Smooth muscle cell (in vitro differentiated cells): ENCODE data around the gene PDIK1L. TPM values are rescaled to one million over a fixed set of nuclear protein-coding genes. Genes with fewer than 3 reads are reported as not detected.

Experiments used
- DNase-seq: peaks from one replicate; lab custom pipeline; 2025; ENCODE audit not compliant: unreplicated experiment; lab: John Stamatoyannopoulos, UW
- H2AFZ ChIP-seq: fragments of 200-600 bp; sonication (generic); 2 replicates; pipeline ENCODE4 v1.6.0; 2016; ENCODE audit warnings: antibody characterized with exemption, low read depth, mild to moderate bottlenecking
- H3F3A ChIP-seq: fragments of 200-600 bp; sonication (generic); 2 replicates; pipeline ENCODE4 v1.6.0; 2017; ENCODE audit warnings: antibody characterized with exemption, low read depth
- H3K27ac ChIP-seq: fragments of 200-600 bp; sonication (generic); 2 replicates; pipeline ENCODE4 v1.5.1; 2016; ENCODE audit warnings: low read depth, mild to moderate bottlenecking
- H3K27me3 ChIP-seq: fragments of 200-600 bp; sonication (generic); 2 replicates; pipeline ENCODE4 v1.6.1; 2016; ENCODE audit warnings: low read depth, mild to moderate bottlenecking
- H3K36me3 ChIP-seq: fragments of 200-600 bp; sonication (generic); 2 replicates; pipeline ENCODE4 v1.5.1; 2016; ENCODE audit warnings: low read depth
- H3K4me1 ChIP-seq: fragments of 200-600 bp; sonication (generic); 2 replicates; pipeline ENCODE4 v1.5.1; 2016; ENCODE audit warnings: low read depth
- H3K4me2 ChIP-seq: fragments of 200-600 bp; sonication (generic); 2 replicates; pipeline ENCODE4 v1.6.0; 2016; ENCODE audit warnings: mild to moderate bottlenecking
- H3K4me3 ChIP-seq: fragments of 200-600 bp; sonication (generic); 2 replicates; pipeline ENCODE4 v1.5.1; 2016; ENCODE audit warnings: mild to moderate bottlenecking
- H3K79me2 ChIP-seq: fragments of 200-600 bp; sonication (generic); 2 replicates; pipeline ENCODE4 v1.6.0; 2016; ENCODE audit warnings: low read depth, mild to moderate bottlenecking
- H3K9ac ChIP-seq: fragments of 200-600 bp; sonication (generic); 2 replicates; pipeline ENCODE4 v1.6.0; 2016; ENCODE audit warnings: low read depth
- H3K9me3 ChIP-seq: fragments of 200-600 bp; sonication (generic); replicated peaks from 2 replicates; pipeline ENCODE4 v1.5.1; 2016; ENCODE audit warnings: low read depth
- H4K20me1 ChIP-seq: fragments of 200-600 bp; sonication (generic); 2 replicates; pipeline ENCODE4 v1.6.0; 2016; ENCODE audit warnings: low read depth
- WGBS: methylation state at CpG from one replicate; pipeline ENCODE4 v1.1.7; 2016; ENCODE audit warnings: low lambda C conversion rate; 5-methylcytosine and 5-hydroxymethylcytosine counted together
- polyA plus RNA-seq: library from polyadenylated mRNA; unstranded; fragments of >200 nt; fragmentation: Nextera tagmentation; extraction: Ambion mirVana; gene quantifications from 2 replicates; pipeline ENCODE4 v1.2.1, GENCODE V29; 2016
- total RNA-seq: library from RNA; depleted of rRNA; stranded (reverse); fragments of >200 nt; gene quantifications from 2 replicates; pipeline ENCODE4 v1.2.3, GENCODE V29; 2014
- TF ChIP-seq, protein P1 (sequence below): fragments of 200-600 bp; sonication (generic); IDR thresholded peaks from 2 replicates; pipeline ENCODE4 v1.5.1; 2017; ENCODE audit warnings: borderline replicate concordance, mild to moderate bottlenecking, antibody characterized with exemption; ENCODE audit not compliant: insufficient read depth, poor library complexity, severe bottlenecking

The PDIK1L gene
- total and polyA plus RNA-seq, 2 experiments from 2014 or later = 1.9 to 3.7 TPM

- H4K20me1 ChIP-seq = no peaks in the 10 kb centered on the region
- DNase-seq = no peak
- WGBS = 89% methylated on average over 5 of the region's 5 CpGs
- no peak overlapping the region for H3K4me3 ChIP-seq
- H3K9me3 ChIP-seq = no peaks in the 10 kb centered on the region
- H3K36me3 ChIP-seq = no peaks in the 10 kb centered on the region
- H3K27me3 ChIP-seq = no peaks in the 10 kb centered on the region
- H3K4me1 ChIP-seq = no peaks in the 10 kb centered on the region
- H3K27ac ChIP-seq = no peak overlapping the region
- no peaks in the 10 kb centered on the region for H3K79me2 ChIP-seq
- TF ChIP-seq, protein P1, sequence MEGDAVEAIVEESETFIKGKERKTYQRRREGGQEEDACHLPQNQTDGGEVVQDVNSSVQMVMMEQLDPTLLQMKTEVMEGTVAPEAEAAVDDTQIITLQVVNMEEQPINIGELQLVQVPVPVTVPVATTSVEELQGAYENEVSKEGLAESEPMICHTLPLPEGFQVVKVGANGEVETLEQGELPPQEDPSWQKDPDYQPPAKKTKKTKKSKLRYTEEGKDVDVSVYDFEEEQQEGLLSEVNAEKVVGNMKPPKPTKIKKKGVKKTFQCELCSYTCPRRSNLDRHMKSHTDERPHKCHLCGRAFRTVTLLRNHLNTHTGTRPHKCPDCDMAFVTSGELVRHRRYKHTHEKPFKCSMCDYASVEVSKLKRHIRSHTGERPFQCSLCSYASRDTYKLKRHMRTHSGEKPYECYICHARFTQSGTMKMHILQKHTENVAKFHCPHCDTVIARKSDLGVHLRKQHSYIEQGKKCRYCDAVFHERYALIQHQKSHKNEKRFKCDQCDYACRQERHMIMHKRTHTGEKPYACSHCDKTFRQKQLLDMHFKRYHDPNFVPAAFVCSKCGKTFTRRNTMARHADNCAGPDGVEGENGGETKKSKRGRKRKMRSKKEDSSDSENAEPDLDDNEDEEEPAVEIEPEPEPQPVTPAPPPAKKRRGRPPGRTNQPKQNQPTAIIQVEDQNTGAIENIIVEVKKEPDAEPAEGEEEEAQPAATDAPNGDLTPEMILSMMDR = no peak
- H3K9ac ChIP-seq = no peak overlapping the region
- H3F3A ChIP-seq = no peaks in the 10 kb centered on the region
- no peak overlapping the region for H2AFZ ChIP-seq
- no peak overlapping the region for H3K4me2 ChIP-seq
Measured at GRCh38 chr1:26132128-26132833, 20.7 kb downstream of the PDIK1L start.

DNA sequence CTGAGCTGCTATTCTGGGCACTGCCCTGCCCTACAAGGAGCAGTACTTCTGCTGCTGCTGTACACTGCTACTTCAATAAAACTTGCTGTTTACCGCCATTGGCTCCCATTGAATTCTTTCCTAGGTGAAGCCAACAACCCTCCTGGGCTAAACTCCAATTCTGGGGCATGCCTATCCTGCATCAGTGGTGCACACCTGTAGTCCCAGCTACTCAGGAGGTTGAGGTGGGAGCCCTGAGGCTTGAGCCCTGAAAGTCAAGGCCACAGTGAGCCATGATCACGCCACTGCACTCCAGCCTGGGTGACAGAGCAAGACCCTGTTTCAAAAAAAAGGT, 21.2 kb downstream of the PDIK1L start:
- no peak for DNase-seq
- Histone ChIP-seq H3K4me3 (no peak overlapping the region), H3K27ac (no peak overlapping the region), H3K4me1 (no peaks in the 10 kb centered on the region), H2AFZ (no peak overlapping the region), H3K27me3 (no peaks in the 10 kb centered on the region), H3K36me3 (no peaks in the 10 kb centered on the region), H4K20me1 (no peaks in the 10 kb centered on the region), H3K9me3 (no peaks in the 10 kb centered on the region), H3K9ac (no peak overlapping the region), H3F3A (no peaks in the 10 kb centered on the region), H3K4me2 (no peak overlapping the region), H3K79me2 (no peaks in the 10 kb centered on the region)
- 98% methylated on average over 2 of the region's 2 CpGs for WGBS
- TF ChIP-seq, protein P1 = no peak

DNA sequence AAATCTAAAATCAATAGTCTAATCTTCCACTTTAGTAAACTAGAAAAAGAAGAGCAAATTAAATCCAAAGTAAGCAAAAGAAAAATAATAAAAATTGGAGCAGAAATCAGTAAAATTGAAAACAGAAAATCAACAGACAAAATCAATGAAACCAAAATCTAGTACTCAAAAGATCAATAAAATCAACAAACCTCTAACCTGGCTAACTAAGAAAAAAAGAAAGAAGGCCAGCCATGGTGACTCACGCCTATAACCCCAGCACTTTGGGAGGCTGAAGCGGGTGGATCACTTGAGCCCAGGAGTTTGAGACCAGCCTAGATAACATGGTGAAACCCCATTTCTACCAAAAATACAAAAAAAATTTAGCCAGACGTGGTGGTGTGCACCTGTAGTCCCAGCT, 22.8 kb downstream of the PDIK1L start:
- H3K9ac ChIP-seq = no peak overlapping the region
- no peaks in the 10 kb centered on the region for H3K79me2 ChIP-seq
- no peak overlapping the region for H3K27ac ChIP-seq
- H4K20me1 ChIP-seq = no peaks in the 10 kb centered on the region
- 93% methylated on average over 3 of the region's 3 CpGs for WGBS
- no peaks in the 10 kb centered on the region for H3K4me1 ChIP-seq
- no peaks in the 10 kb centered on the region for H3F3A ChIP-seq
- TF ChIP-seq, protein P1 = no peak
- H3K4me3 ChIP-seq = no peak overlapping the region
- H3K4me2 ChIP-seq = no peak overlapping the region
- no peaks in the 10 kb centered on the region for H3K27me3 ChIP-seq
- no peak overlapping the region for H2AFZ ChIP-seq
- DNase-seq = no peak
- H3K9me3 ChIP-seq = no peaks in the 10 kb centered on the region
- no peaks in the 10 kb centered on the region for H3K36me3 ChIP-seq

- Histone ChIP-seq H3K4me1 (no peaks in the 10 kb centered on the region), H3K9ac (no peak overlapping the region), H3K79me2 (no peaks in the 10 kb centered on the region), H3K9me3 (no peaks in the 10 kb centered on the region), H3K27ac (no peak overlapping the region), H3K4me2 (no peak overlapping the region), H3K36me3 (no peaks in the 10 kb centered on the region), H3F3A (no peaks in the 10 kb centered on the region), H4K20me1 (no peaks in the 10 kb centered on the region), H2AFZ (no peak overlapping the region), H3K4me3 (no peak overlapping the region), H3K27me3 (no peaks in the 10 kb centered on the region)
- WGBS = 70% methylated on average over 3 of the region's 3 CpGs
- no peak for DNase-seq
- TF ChIP-seq, protein P1 = no peak
Measured at GRCh38 chr1:26138974-26139558, 27.4 kb downstream of the PDIK1L start.
